Cardiac muscle cell (in vitro differentiated cells and primary cell): ENCODE data around the gene PDK4. TPM values are rescaled to one million over a fixed set of nuclear protein-coding genes. Genes with fewer than 3 reads are reported as not detected.

Experiments used
- DNase-seq, 2 donors: peaks; one replicate each; pipeline versions ENCODE4 v3.0.0 to v3.0.0-alpha.2; 2010 to 2017; ENCODE audit warnings: low read depth in 1 of 2, low spot score in 1 of 2
- H3K27ac ChIP-seq: fragments of 200-600 bp; sonication (generic); 2 replicates; pipeline ENCODE4 v1.5.1; 2016
- H3K27me3 ChIP-seq: fragments of 200-600 bp; sonication (generic); 2 replicates; pipeline ENCODE4 v1.6.0; 2016; ENCODE audit warnings: control low read depth
- H3K36me3 ChIP-seq: fragments of 200-600 bp; sonication (generic); 2 replicates; pipeline ENCODE4 v1.5.1; 2016; ENCODE audit warnings: control low read depth
- H3K4me1 ChIP-seq: fragments of 200-600 bp; sonication (generic); 2 replicates; pipeline ENCODE4 v1.8.1; 2017; ENCODE audit warnings: low read depth, mild to moderate bottlenecking, mixed run types
- H3K4me3 ChIP-seq: fragments of 200-600 bp; sonication (generic); 2 replicates; pipeline ENCODE4 v1.5.1; 2016; ENCODE audit warnings: mild to moderate bottlenecking
- H3K9me3 ChIP-seq: fragments of 200-600 bp; sonication (generic); 2 replicates; pipeline ENCODE4 v1.5.1; 2017; ENCODE audit warnings: low read depth, mild to moderate bottlenecking, control low read depth
- polyA plus RNA-seq: library from polyadenylated mRNA; unstranded; fragments of >200 nt; fragmentation: Nextera tagmentation; extraction: Ambion mirVana; gene quantifications from 2 replicates; pipeline ENCODE4 v1.2.1, GENCODE V29; 2016
- total RNA-seq: library from RNA; depleted of rRNA; stranded (reverse); fragments of >200 nt; gene quantifications from 2 replicates; pipeline ENCODE4 v1.2.3, GENCODE V29; 2016
- TF ChIP-seq, protein P1 (sequence below): IDR thresholded peaks from 2 replicates; pipeline ENCODE4 v1.5.1; 2012; ENCODE audit warnings: low read depth, mild to moderate bottlenecking, low read length

Gene PDK4
- total and polyA plus RNA-seq, 2 experiments from 2014 or later = 0.32 to 2.6 TPM

DNA sequence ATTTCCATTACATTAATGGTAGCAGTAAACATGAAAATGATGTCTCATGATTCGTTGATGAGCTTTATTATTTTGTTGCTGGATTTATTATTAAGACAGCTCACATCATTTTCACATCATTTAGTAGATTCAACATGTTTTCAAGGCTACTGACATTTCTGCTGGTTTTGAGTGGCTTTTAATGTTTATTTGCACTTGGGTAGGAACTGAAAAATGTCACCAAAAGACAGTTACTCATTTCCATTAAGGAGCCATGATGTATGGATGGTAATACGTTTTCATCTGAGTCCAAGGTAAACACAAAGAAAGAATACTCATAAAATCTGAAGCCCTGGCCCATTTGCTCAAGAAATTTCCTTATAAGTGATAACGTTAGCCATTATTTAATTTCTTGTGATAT lies 14.8 kb downstream of the PDK4 start:
- no peak for DNase-seq
- H3K27me3 ChIP-seq = peaks cover 4% of the 10 kb centered on the region
- no peaks in the 10 kb centered on the region for H3K9me3 ChIP-seq
- no peak overlapping the region for H3K27ac ChIP-seq
- H3K36me3 ChIP-seq = no peaks in the 10 kb centered on the region
- TF ChIP-seq, protein P1, sequence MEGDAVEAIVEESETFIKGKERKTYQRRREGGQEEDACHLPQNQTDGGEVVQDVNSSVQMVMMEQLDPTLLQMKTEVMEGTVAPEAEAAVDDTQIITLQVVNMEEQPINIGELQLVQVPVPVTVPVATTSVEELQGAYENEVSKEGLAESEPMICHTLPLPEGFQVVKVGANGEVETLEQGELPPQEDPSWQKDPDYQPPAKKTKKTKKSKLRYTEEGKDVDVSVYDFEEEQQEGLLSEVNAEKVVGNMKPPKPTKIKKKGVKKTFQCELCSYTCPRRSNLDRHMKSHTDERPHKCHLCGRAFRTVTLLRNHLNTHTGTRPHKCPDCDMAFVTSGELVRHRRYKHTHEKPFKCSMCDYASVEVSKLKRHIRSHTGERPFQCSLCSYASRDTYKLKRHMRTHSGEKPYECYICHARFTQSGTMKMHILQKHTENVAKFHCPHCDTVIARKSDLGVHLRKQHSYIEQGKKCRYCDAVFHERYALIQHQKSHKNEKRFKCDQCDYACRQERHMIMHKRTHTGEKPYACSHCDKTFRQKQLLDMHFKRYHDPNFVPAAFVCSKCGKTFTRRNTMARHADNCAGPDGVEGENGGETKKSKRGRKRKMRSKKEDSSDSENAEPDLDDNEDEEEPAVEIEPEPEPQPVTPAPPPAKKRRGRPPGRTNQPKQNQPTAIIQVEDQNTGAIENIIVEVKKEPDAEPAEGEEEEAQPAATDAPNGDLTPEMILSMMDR = no peak
- no peaks in the 10 kb centered on the region for H3K4me1 ChIP-seq
- no peak overlapping the region for H3K4me3 ChIP-seq

DNA sequence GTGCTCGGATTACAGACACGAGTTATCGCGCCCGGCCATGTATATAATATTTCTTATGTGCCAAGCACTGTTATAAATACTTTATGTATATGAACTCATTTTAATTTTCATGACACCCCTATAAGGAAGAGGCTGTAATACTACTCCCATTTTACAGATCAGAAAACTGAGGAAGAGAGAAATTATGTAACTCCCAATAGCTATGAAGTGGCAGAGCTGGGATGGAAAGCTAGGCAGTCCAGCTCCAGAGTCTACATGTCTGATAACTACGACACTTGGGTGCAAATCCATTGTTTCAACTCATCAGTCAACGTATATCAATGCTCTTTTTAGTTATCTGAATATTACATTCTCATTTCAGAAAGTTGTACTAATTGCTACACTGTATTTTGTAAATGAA lies 17.0 kb downstream of the PDK4 start:
- H3K27ac ChIP-seq = no peak overlapping the region
- no peaks in the 10 kb centered on the region for H3K9me3 ChIP-seq
- no peak for DNase-seq
- H3K36me3 ChIP-seq = no peaks in the 10 kb centered on the region
- H3K27me3 ChIP-seq = peaks cover 4% of the 10 kb centered on the region
- H3K4me3 ChIP-seq = no peak overlapping the region
- H3K4me1 ChIP-seq = no peaks in the 10 kb centered on the region
- TF ChIP-seq, protein P1 = no peak

DNA sequence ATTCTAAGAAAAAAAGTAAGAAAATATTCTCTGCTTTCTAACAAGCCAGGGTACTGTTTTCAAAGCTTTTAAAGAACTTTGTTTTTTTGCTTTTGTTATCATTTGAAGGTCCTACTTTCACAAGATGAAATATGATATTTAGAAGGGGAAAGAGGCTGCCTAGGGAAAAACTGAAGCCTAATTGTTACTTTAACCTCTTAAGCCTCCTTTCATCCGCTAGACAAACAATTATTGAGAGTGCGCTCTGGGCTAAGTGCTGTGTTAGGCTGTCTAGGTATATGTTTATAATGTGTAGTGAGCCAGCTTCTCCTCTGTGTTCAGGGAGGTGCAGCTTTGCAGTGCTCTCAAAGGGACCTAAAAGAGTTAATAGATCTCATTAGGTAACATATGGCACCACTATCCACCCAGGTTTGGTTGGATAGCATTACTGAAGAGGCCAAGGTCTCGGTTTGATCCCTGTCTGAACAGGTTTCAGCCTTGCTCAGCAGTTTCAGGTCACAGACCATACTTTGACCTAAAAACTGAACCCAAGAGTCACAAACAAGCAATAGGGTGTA lies 17.9 kb downstream of the PDK4 start:
- TF ChIP-seq, protein P1 = no peak
- no peak for DNase-seq
- no peaks in the 10 kb centered on the region for H3K36me3 ChIP-seq
- H3K4me1 ChIP-seq = no peaks in the 10 kb centered on the region
- H3K9me3 ChIP-seq = no peaks in the 10 kb centered on the region
- no peak overlapping the region for H3K4me3 ChIP-seq
- H3K27ac ChIP-seq = no peak overlapping the region
- H3K27me3 ChIP-seq = peaks cover 4% of the 10 kb centered on the region

GRCh38 chr7:95577137-95577536 lies 19.2 kb downstream of the PDK4 start:
- Histone ChIP-seq H3K4me3 (no peak overlapping the region), H3K27ac (no peak overlapping the region), H3K4me1 (no peaks in the 10 kb centered on the region), H3K36me3 (no peaks in the 10 kb centered on the region), H3K27me3 (no peaks in the 10 kb centered on the region), H3K9me3 (no peaks in the 10 kb centered on the region)
- TF ChIP-seq, protein P1 = no peak
- DNase-seq = no peak

GRCh38 chr7:95569720-95570119 lies 26.6 kb downstream of the PDK4 start:
- no peak for DNase-seq
- no peak overlapping the region for H3K4me3 ChIP-seq
- H3K36me3 ChIP-seq = no peaks in the 10 kb centered on the region
- TF ChIP-seq, protein P1 = no peak
- H3K27ac ChIP-seq = no peak overlapping the region
- H3K9me3 ChIP-seq = no peaks in the 10 kb centered on the region
- H3K27me3 ChIP-seq = no peaks in the 10 kb centered on the region
- no peaks in the 10 kb centered on the region for H3K4me1 ChIP-seq
